ENCODE data around the gene AP4S1. TPM values are rescaled to one million over a fixed set of nuclear protein-coding genes. Genes with fewer than 3 reads are reported as not detected.

AP4S1 gene
- total RNA-seq, 2 donors from 2014 or later: 7.6 to 11.1 TPM

- H3K27me3 ChIP-seq (ENCODE audit: control insufficient read depth, insufficient read depth, low read length, poor library complexity, severe bottlenecking): no peaks in the 10 kb centered on the region
- WGBS, 2 experiments (ENCODE audit: insufficient coverage in 1 of 2, insufficient read length in 1 of 2): 83 to 95% methylated on average over 4 to 5 of the region's 5 CpGs
- peaks cover 20% of the 10 kb centered on the region for H3K36me3 Mint-ChIP-seq (ENCODE audit: low read depth)
- TF ChIP-seq CTCF (conservative IDR thresholded peaks at IDR 0.05): no peak
- peaks cover 5% of the 10 kb centered on the region for H3K9me3 ChIP-seq (ENCODE audit: control insufficient read depth, low read length)
- H3K4me1 Mint-ChIP-seq: peaks cover 9% of the 10 kb centered on the region
- H3K36me3 ChIP-seq (ENCODE audit: control insufficient read depth, insufficient read depth, low read length): no peaks in the 10 kb centered on the region
- H3K27me3 Mint-ChIP-seq (ENCODE audit: insufficient read depth): no peaks in the 10 kb centered on the region
- no peak overlapping the region for H3K27ac Mint-ChIP-seq
- H3K27ac ChIP-seq (ENCODE audit: low read depth, low read length): no peak overlapping the region
- H3K9me3 Mint-ChIP-seq: no peaks in the 10 kb centered on the region
- peaks cover 4% of the 10 kb centered on the region for H3K4me1 ChIP-seq (ENCODE audit: control insufficient read depth, insufficient read depth, low read length)
- no peak for DNase-seq
- no peak overlapping the region for H3K4me3 Mint-ChIP-seq
- H3K9ac ChIP-seq (ENCODE audit: extremely low read depth, low read length, poor library complexity, severe bottlenecking): no peak overlapping the region
- no peak overlapping the region for H3K4me3 ChIP-seq (ENCODE audit: low read length)
Measured at GRCh38 chr14:31070431-31070830, 45.0 kb downstream of the AP4S1 start.

GRCh38 chr14:31071151-31071550 lies 45.7 kb downstream of the AP4S1 start:
- Histone ChIP-seq H3K9me3 (ENCODE audit: control insufficient read depth, low read length) (peaks cover 5% of the 10 kb centered on the region), H3K36me3 (ENCODE audit: control insufficient read depth, insufficient read depth, low read length) (no peaks in the 10 kb centered on the region), H3K4me1 (ENCODE audit: control insufficient read depth, insufficient read depth, low read length) (peaks cover 4% of the 10 kb centered on the region), H3K9ac (ENCODE audit: extremely low read depth, low read length, poor library complexity, severe bottlenecking) (no peak overlapping the region), H3K27ac (ENCODE audit: low read depth, low read length) (no peak overlapping the region), H3K4me3 (ENCODE audit: low read length) (no peak overlapping the region), H3K27me3 (ENCODE audit: control insufficient read depth, insufficient read depth, low read length, poor library complexity, severe bottlenecking) (no peaks in the 10 kb centered on the region)
- H3K27me3 Mint-ChIP-seq (ENCODE audit: insufficient read depth): no peaks in the 10 kb centered on the region
- 97 to 100% methylated on average over 2 of the region's 2 CpGs for WGBS, 2 experiments (ENCODE audit: insufficient coverage in 1 of 2, insufficient read length in 1 of 2)
- no peak for DNase-seq
- no peak overlapping the region for H3K4me3 Mint-ChIP-seq
- peaks cover 25% of the 10 kb centered on the region for H3K36me3 Mint-ChIP-seq (ENCODE audit: low read depth)
- no peak overlapping the region for H3K27ac Mint-ChIP-seq
- no peaks in the 10 kb centered on the region for H3K9me3 Mint-ChIP-seq
- peaks cover 9% of the 10 kb centered on the region for H3K4me1 Mint-ChIP-seq
- no peak for TF ChIP-seq CTCF (conservative IDR thresholded peaks at IDR 0.05)

GRCh38 chr14:31075144-31075543 lies 49.7 kb downstream of the AP4S1 start:
- Histone ChIP-seq H3K4me1 (ENCODE audit: control insufficient read depth, insufficient read depth, low read length) (no peaks in the 10 kb centered on the region), H3K27me3 (ENCODE audit: control insufficient read depth, insufficient read depth, low read length, poor library complexity, severe bottlenecking) (no peaks in the 10 kb centered on the region), H3K36me3 (ENCODE audit: control insufficient read depth, insufficient read depth, low read length) (no peaks in the 10 kb centered on the region), H3K9ac (ENCODE audit: extremely low read depth, low read length, poor library complexity, severe bottlenecking) (no peak overlapping the region), H3K27ac (ENCODE audit: low read depth, low read length) (no peak overlapping the region), H3K9me3 (ENCODE audit: control insufficient read depth, low read length) (peaks cover 5% of the 10 kb centered on the region), H3K4me3 (ENCODE audit: low read length) (no peak overlapping the region)
- DNase-seq: no peak
- no peak overlapping the region for H3K27ac Mint-ChIP-seq
- no peak overlapping the region for H3K4me3 Mint-ChIP-seq
- no peaks in the 10 kb centered on the region for H3K9me3 Mint-ChIP-seq
- no peak for TF ChIP-seq CTCF (conservative IDR thresholded peaks at IDR 0.05)
- H3K36me3 Mint-ChIP-seq (ENCODE audit: low read depth): peaks cover 32% of the 10 kb centered on the region
- WGBS, 2 experiments (ENCODE audit: insufficient coverage in 1 of 2, insufficient read length in 1 of 2): 96% methylated on average over 2 of the region's 2 CpGs; no CpG with 5 or more reads in 1 of the 2 experiments
- H3K27me3 Mint-ChIP-seq (ENCODE audit: insufficient read depth): no peaks in the 10 kb centered on the region
- H3K4me1 Mint-ChIP-seq: no peaks in the 10 kb centered on the region
